Fibroblast of lung (primary cell): Measurements from ENCODE around the gene COA7.

ENCODE experiments used
- EZH2 ChIP-seq: IDR thresholded peaks from 2 replicates; pipeline ENCODE4 v1.5.1; 2012; ENCODE audit warnings: low read length, control low read depth, mild to moderate bottlenecking; ENCODE audit errors: missing control alignments
- TF ChIP-seq, protein P1 (sequence below), 2 donors: IDR thresholded peaks in 1 of 2; conservative IDR thresholded peaks in 1 of 2; 1 replicate in 1 of 2; 2 replicates in 1 of 2; pipeline ENCODE4 v1.5.1; 2011 to 2012; ENCODE audit warnings: low read length in 2 of 2, control low read depth in 1 of 2, inconsistent platforms in 1 of 2, low read depth in 1 of 2, mild to moderate bottlenecking in 1 of 2

DNA sequence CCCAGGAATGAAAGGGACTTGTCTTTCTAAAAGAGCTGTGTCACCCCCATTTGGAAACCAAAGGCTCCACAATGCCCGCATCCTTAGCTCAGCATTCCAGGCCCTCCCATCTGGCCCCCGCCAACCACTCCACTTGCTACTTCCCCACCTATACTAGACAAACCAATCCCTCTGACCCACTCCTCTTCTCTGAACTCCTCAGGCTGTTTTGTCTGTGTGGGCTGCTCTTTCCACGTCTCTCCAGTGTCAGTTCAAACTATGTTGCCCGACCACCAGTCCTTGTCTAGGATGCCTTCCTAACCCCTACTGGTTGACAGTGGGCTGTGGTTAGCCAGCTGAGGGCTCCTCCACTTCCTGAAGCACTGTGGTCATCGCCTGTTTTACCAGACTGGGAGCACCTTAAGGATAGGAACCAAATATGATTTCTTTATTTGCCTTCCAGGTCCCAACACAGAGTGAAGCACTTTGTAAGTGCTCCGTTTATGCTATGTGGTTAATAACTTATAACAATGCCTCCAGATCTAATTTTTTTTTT, 8.1 kb upstream of the COA7 start:
- TF ChIP-seq, protein P1, sequence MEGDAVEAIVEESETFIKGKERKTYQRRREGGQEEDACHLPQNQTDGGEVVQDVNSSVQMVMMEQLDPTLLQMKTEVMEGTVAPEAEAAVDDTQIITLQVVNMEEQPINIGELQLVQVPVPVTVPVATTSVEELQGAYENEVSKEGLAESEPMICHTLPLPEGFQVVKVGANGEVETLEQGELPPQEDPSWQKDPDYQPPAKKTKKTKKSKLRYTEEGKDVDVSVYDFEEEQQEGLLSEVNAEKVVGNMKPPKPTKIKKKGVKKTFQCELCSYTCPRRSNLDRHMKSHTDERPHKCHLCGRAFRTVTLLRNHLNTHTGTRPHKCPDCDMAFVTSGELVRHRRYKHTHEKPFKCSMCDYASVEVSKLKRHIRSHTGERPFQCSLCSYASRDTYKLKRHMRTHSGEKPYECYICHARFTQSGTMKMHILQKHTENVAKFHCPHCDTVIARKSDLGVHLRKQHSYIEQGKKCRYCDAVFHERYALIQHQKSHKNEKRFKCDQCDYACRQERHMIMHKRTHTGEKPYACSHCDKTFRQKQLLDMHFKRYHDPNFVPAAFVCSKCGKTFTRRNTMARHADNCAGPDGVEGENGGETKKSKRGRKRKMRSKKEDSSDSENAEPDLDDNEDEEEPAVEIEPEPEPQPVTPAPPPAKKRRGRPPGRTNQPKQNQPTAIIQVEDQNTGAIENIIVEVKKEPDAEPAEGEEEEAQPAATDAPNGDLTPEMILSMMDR (conservative IDR thresholded peaks at IDR 0.05 in 1 of 2, IDR thresholded peaks at IDR 0.05 in 1 of 2; ENCODE audit: low read depth in 1 of 2, low read length in 2 of 2), result no peak
- no peak for TF ChIP-seq EZH2
